ENCODE data around the gene FAM163A. TPM values are rescaled to one million over a fixed set of nuclear protein-coding genes. Genes with fewer than 3 reads are reported as not detected.

FAM163A gene
- total RNA-seq, 1 donor from 2014 or later = not detected

- intact Hi-C loops (cut with micrococcal nuclease) = no loop called here
These were observed 7.5 kb downstream of the FAM163A start for GRCh38 chr1:179750630-179751029.

GRCh38 chr1:179753061-179753460, 10.0 kb downstream of the FAM163A start:
- intact Hi-C loops (cut with micrococcal nuclease) = no loop called here

GRCh38 chr1:179754041-179754624, 11.0 kb downstream of the FAM163A start:
- intact Hi-C loops (cut with micrococcal nuclease) = no loop called here

- intact Hi-C loops (cut with micrococcal nuclease) = no loop called here
These were observed 14.8 kb downstream of the FAM163A start for GRCh38 chr1:179757933-179758332.

GRCh38 chr1:179760521-179760920, 17.4 kb downstream of the FAM163A start:
- intact Hi-C loops (cut with micrococcal nuclease) = no loop called here

GRCh38 chr1:179761296-179761695, 18.2 kb downstream of the FAM163A start:
- intact Hi-C loops (cut with micrococcal nuclease) = no loop called here

GRCh38 chr1:179761846-179762640, 19.0 kb downstream of the FAM163A start:
- intact Hi-C loops (cut with micrococcal nuclease) = no loop called here

- intact Hi-C loops (cut with micrococcal nuclease) = no loop called here
These were observed 24.1 kb downstream of the FAM163A start for GRCh38 chr1:179767177-179767581.

GRCh38 chr1:179767996-179768395, 24.9 kb downstream of the FAM163A start:
- intact Hi-C loops (cut with micrococcal nuclease) = no loop called here

- intact Hi-C loops (cut with micrococcal nuclease) = no loop called here
These were observed 27.9 kb downstream of the FAM163A start for GRCh38 chr1:179770887-179771502.

GRCh38 chr1:179773264-179773663, 30.2 kb downstream of the FAM163A start:
- intact Hi-C loops (cut with micrococcal nuclease) = no loop called here

GRCh38 chr1:179774000-179774399, 30.9 kb downstream of the FAM163A start:
- intact Hi-C loops (cut with micrococcal nuclease) = no loop called here

- intact Hi-C loops (cut with micrococcal nuclease) = no loop called here
These were observed 31.5 kb downstream of the FAM163A start for GRCh38 chr1:179774566-179774965.

GRCh38 chr1:179775009-179775408, 31.9 kb downstream of the FAM163A start:
- intact Hi-C loops (cut with micrococcal nuclease) = no loop called here

- intact Hi-C loops (cut with micrococcal nuclease) = no loop called here
These were observed 33.7 kb downstream of the FAM163A start for GRCh38 chr1:179776831-179777230.

- intact Hi-C loops (cut with micrococcal nuclease) = no loop called here
These were observed 34.6 kb downstream of the FAM163A start for GRCh38 chr1:179777731-179778130.

GRCh38 chr1:179779645-179780272, 36.7 kb downstream of the FAM163A start:
- intact Hi-C loops (cut with micrococcal nuclease) = no loop called here

- intact Hi-C loops (cut with micrococcal nuclease) = no loop called here
These were observed 38.9 kb downstream of the FAM163A start for GRCh38 chr1:179781962-179782361.

GRCh38 chr1:179785031-179785431, 41.9 kb downstream of the FAM163A start:
- intact Hi-C loops (cut with micrococcal nuclease) = no loop called here

- intact Hi-C loops (cut with micrococcal nuclease) = no loop called here
These were observed 42.6 kb downstream of the FAM163A start for GRCh38 chr1:179785728-179786127.

GRCh38 chr1:179786815-179787685, 44.0 kb downstream of the FAM163A start:
- intact Hi-C loops (cut with micrococcal nuclease) = no loop called here
